GM21737 (cell line): ENCODE results near the gene TMEM244.
"Not testable (repeated sequence)": the region's sequence is repeated elsewhere in the genome, so short reads cannot be mapped to it uniquely, and the experiment has no call there.

Experiments used
- ATAC-seq: cut with Tn5 transposase; IDR thresholded peaks from one replicate; pipeline ENCODE4 v1.9.1; 2021; ENCODE audit warnings: mild to moderate bottlenecking, moderate library complexity; ENCODE audit not compliant: unreplicated experiment

Gene TMEM244

DNA sequence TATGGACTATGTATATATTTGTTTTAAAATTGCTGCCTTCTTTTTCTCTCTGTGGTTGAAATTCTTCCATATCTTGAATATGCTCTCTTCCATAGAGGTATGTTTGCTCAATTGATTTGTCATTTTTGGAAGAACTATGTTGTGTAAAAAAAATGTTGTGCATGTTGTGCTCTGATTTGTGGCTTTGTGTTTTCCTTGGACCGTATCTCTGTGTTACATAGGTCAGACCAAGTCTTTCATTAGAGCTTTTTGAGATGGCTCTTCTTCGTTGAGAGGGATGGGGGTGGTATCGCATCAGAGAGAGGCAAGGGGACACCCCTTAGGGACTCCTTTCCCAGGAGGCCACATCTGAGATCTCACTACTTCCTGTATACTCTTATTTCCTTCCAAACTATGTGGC lies 43.8 kb downstream of the TMEM244 start:
- no peak for ATAC-seq

DNA sequence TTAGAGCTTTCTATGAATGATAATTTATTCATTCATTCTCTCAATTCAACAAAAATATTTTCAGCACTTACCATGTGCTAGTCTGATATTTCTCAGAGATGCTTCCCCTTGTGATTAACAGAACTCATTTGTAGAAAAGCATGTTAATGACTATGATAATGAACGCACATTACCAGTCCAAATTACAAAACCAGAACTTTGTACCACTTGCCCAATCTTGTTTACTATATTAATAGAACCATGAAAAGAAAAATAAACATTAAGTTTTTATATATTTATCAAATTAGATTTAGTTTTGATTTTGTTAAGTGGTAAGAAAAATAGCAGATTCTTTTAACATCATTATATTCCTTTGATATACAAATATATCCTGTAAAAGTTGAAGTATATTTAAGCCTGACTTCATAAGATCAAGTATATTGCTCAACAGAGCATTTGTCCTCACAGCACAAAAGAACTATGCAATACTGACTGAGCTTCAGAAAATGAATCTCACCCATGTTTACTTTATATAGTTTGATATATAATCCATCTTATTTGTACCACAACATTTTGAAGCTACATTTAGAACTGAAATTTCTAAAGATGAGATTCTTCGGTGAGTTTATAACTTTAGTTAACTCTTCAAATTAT lies 48.9 kb downstream of the TMEM244 start:
- no peak for ATAC-seq

DNA sequence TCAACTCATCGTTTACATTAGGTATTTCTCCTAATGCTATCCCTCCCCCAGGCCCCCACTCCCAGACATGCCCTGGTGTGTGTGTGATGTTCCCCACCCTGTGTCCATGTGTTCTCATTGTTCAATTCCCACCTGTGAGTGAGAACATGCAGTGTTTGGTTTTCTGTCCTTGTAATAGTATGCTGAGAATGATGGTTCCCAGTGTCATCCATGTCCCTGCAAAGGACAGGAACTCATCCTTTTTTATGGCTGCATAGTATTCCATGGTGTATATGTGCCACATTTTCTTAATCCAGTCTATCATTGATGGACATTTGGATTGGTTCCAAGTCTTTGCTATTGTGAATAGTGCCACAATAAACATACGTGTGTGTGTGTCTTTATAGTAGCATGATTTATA lies 54.0 kb downstream of the TMEM244 start:
- ATAC-seq: not testable (repeated sequence)

- ATAC-seq: not testable (repeated sequence)
These were observed 58.2 kb downstream of the TMEM244 start for GRCh38 chr6:129802920-129803319.

- ATAC-seq: no peak
These were observed 59.2 kb downstream of the TMEM244 start for GRCh38 chr6:129801909-129802308.

DNA sequence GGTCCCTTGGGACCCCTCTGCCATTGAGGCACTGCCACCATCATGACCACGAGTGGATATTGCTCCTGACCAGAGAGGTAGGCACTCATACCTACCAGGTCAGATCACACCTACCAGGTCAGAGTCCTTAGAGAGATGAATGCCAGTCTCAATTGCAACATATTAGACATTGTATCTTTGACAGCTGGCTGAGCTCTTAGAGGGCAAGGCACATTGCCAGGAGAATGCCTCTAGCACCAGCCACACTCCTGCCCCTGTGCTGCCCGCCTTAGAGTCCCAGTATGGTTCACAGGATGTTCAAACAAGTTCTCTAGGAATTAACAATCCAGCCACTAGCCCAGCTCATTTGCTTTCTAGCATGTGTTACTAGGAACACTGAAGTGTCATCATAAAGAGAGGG lies 65.9 kb downstream of the TMEM244 start:
- no peak for ATAC-seq

GRCh38 chr6:129793447-129793846 lies 67.7 kb downstream of the TMEM244 start:
- no peak for ATAC-seq

DNA sequence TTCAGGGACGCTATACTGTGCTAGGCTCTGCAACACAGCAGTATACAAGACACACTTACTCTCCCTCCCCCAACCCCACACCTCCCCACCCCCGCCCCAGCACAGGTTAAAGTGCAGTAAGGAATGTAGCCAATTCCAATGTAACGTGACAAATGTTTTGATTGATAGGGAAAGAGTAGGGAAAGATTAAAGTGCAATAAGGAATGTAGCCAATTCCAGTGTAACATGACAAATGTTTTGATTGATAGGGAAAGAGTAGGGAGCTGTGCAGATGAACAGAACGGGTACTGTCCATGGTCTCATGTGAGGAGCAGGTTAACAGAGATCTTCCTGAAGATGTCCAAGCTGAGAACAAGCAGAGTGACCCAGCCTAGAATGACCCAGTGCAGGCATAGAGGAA lies 69.1 kb downstream of the TMEM244 start:
- ATAC-seq: no peak

- no peak for ATAC-seq
These were observed 70.3 kb downstream of the TMEM244 start for GRCh38 chr6:129790785-129791184.

DNA sequence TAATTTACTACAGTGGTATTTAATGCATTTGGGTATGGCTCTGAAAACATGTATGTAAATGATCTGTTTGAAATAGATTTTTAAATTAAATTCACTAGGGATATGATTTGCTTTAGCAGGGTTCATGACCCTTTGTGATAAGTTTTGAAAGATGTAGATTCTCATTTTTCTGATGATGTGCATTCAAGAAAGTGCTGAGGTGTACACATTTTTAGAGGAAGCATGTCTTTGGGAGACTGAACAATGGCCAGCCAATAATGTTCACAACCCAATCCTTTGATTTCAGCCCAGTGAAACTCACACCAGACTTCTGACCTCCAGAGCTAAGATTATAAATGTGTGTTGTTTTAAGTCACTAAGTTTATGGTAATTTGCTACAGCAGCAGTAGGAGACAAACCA lies 71.1 kb downstream of the TMEM244 start:
- ATAC-seq: no peak

DNA sequence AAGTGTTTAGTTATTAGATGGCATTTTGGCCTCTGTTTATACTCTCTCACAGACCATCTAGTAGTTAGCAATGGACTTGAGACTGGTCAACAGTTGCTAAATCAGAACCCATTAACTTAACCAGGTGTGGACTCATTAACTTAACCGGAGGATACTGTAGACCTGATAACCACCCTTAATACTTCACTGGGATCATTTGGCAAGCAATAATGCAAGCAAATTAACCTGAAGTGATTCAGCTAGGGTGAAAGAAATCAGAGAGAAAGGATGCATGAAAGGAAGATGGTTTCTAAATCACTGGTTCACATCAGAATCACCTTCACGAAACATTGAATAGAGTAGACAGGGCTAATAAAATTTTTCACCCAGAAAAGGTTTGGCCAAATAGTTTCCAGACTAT lies 73.3 kb downstream of the TMEM244 start:
- ATAC-seq: no peak

GRCh38 chr6:129786548-129786947 lies 74.6 kb downstream of the TMEM244 start:
- ATAC-seq: no peak

- ATAC-seq: no peak
These were observed 75.4 kb downstream of the TMEM244 start for GRCh38 chr6:129785756-129786135.

GRCh38 chr6:129785047-129785755 lies 75.9 kb downstream of the TMEM244 start:
- no peak for ATAC-seq
